GM18907 (cell line): ENCODE measurements around the gene ASB7.

Experiments used
- ATAC-seq: cut with Tn5 transposase; IDR thresholded peaks from one replicate; pipeline ENCODE4 v1.9.1; 2021; ENCODE audit warnings: mild to moderate bottlenecking, moderate library complexity; ENCODE audit not compliant: unreplicated experiment

Gene ASB7

GRCh38 chr15:100683434-100683833 is 81.0 kb downstream of the ASB7 start:
- no peak for ATAC-seq

- no peak for ATAC-seq
These were observed 82.2 kb downstream of the ASB7 start for GRCh38 chr15:100684591-100684990.

DNA sequence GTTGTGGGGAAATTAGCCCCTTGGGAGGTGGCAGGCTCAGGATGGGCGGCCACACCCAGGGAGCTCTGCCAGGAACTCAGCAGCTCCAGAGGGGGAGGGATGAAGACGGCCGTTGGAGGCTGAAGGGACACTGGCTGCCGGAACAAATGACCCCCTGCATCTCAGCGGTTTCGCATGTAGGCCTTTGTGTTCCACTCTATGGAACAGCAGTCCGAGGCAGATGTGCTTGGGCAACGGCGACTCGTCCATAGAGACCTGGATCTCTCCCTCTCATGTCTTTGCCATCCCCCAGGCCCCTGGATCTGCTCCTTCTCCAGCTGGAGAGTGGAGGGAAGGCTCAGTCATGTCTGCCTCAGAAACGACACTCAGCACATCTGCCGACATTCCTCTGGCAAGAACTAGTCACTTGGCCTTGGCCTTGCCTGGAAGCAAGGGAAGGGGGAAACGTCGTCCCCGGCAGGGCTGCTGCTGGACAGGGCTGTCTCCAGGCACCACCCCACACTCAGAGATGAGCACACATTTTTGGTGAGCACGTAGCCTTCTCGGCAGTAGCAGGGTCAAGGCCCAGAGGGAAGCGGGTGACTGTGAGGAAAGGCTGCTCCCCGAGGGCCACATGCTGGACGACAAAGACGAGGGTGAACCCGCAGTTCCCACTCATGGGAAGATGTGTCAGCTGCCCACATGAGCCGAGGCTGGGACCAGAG is 83.8 kb downstream of the ASB7 start:
- ATAC-seq, result no peak

GRCh38 chr15:100686725-100687473 is 84.5 kb downstream of the ASB7 start:
- no peak for ATAC-seq

DNA sequence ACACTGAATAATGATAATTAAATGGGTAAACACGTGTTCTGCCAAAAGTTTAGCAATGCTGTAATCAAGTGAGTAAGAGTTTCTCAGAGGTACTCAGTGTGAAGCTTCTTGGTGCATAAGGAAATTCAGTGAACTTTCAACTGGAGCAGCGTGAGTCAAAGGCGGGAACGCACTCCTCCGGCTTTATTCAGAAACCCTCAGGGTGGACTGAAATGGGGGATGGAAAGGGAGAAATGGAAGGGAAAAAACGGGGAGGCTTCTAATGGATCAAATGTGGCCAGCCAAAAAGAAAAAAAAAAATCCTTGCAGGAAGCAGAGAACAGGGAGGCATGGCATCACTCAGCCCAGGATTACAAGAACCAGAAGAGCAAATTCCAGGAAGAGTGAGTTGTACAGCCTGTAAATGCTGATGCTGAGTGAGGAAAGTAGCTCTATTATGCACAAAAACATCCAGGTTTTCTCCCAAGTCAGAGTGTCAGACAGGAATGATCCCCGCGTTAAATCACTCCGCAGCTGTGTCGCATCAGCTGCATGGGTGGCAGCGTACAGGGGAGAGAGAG is 85.3 kb downstream of the ASB7 start:
- no peak for ATAC-seq

DNA sequence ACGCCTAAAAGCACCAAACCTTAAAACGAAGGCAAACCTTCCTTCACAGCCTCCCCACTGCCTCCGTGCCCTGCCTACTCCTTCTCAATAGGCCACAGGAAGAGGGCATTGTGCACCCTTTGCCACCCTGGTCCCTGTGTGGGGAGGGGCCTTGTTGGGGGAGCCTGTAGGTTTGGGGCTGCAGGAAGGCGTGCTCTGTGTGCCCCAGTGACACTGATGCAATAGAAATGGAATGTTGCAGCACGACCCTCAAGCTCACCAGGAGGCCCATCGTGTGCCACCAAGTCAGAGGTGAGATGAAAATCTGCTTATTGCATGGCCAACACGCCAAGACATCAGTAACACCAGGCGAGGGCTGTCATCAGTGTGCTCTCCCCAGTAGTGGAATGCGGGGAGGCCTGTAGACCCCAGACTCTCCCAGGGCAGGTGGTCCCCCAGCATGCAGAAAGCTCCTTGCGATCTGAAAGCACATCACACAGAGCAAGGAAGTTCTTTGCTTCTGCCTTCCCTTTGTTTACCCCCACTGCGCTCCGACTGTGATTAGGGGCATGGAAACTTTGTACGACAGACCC is 86.2 kb downstream of the ASB7 start:
- no peak for ATAC-seq

- no peak for ATAC-seq
These were observed 86.9 kb downstream of the ASB7 start for GRCh38 chr15:100689131-100689899.

- no peak for ATAC-seq
These were observed 87.8 kb downstream of the ASB7 start for GRCh38 chr15:100690032-100690794.

DNA sequence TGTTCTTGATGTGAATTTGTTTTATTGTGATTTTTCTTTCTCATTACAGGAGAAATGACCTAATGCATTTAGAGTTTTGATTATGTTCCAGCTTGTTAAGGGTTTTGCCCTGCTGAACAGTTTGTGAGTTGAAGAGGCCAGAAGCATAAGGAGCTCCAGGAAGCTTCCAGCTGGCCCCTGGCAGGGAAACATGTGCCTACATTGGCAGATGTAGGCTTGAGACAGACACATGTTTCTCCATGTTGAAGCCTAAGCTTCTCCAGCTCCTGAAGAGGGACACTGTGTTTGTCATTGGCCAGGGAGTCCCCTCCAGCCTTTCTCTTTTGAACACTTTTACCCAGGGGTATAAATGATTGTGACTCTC is 88.4 kb downstream of the ASB7 start:
- no peak for ATAC-seq

DNA sequence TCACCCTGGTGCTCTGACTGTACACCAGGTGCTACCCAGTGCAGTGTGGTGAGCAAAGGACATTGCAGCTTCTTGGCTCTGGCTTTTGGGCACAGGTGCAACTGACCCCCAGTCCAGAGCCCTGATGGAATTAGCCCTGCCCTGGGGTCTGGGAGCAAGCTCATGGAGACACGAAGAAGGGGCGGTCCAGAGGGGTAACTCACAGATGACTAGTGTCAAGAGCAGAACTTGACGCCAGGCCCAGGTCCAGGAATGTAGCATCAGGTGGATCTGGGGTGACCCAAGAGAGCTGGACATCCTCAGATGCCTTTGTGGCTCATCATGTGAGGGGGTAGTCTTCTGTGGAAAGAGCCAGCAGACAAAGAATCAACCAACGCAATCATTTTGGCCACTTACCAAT is 88.9 kb downstream of the ASB7 start:
- no peak for ATAC-seq

- ATAC-seq, result no peak
These were observed 89.9 kb downstream of the ASB7 start for GRCh38 chr15:100692246-100692645.

DNA sequence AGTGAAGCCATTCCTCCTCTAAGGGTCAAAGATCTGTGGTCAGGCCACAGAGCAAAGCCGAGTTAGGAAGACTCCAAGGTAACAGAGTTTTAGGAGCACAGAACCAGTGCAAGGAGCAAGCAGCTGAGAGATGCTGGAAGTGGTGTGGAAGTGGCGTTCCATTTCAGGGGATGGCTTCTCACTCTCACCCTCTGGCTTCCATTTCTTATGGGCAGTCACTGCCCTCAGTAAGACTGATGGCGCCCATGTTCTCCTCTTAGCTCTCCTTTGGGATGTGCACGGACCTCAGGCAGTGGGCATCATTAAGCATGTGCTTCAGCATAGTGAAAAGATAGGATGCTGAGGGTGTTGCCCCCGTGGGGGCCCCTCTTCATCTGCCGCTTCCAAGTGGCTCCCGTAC is 90.3 kb downstream of the ASB7 start:
- no peak for ATAC-seq

- ATAC-seq, result no peak
These were observed 91.1 kb downstream of the ASB7 start for GRCh38 chr15:100693451-100693850.

GRCh38 chr15:100694381-100695021 is 92.1 kb downstream of the ASB7 start:
- no peak for ATAC-seq

GRCh38 chr15:100695048-100695447 is 92.7 kb downstream of the ASB7 start:
- no peak for ATAC-seq

DNA sequence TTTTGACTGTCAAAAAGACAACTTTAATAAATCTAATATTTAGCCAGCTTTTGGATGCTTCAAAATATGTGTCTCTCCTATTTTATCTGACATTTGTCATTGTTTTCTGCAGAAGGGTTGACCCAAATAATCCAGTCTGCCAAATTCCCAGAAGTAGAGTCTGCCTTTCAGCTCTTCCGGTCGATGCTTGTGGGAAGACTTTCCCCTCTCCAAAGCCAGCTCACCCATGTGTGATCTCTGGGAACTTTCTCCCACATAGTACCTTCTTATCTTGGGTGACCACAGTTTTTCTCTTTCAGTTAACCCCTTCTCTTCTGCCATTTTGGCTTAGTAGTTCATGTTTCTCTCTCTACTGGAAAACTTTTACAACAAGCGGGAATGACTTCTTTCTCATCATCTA is 94.1 kb downstream of the ASB7 start:
- no peak for ATAC-seq
